Ovary (tissue), 9 donors: ENCODE data around the gene BDH1. TPM values are rescaled to one million over a fixed set of nuclear protein-coding genes. Genes with fewer than 3 reads are reported as not detected.

ENCODE experiments used
- DNase-seq, 5 donors: peaks; one replicate each; pipeline ENCODE4 v3.0.0-alpha.2; 2019 to 2020
- H3K27ac ChIP-seq, 2 donors: fragments of 200-600 bp; one replicate each; pipeline versions ENCODE4 v1.5.1 to v1.8.0; 2019 to 2022
- H3K27me3 ChIP-seq: fragments of 200-600 bp; one replicate; pipeline ENCODE4 v1.8.0; 2022
- H3K36me3 ChIP-seq: fragments of 200-600 bp; sonication (generic); one replicate; pipeline ENCODE4 v1.5.1; 2019
- H3K4me1 ChIP-seq: one replicate; pipeline ENCODE4 v1.8.1; 2013; ENCODE audit warnings: mild to moderate bottlenecking, moderate library complexity; ENCODE audit not compliant: insufficient read depth
- H3K4me3 ChIP-seq: fragments of 200-600 bp; sonication (generic); one replicate; pipeline ENCODE4 v1.5.1; 2017
- H3K9me3 ChIP-seq, 2 donors: fragments of 200-600 bp in 1 of 2; sonication (generic) in 1 of 2; one replicate each; pipeline versions ENCODE4 v1.5.1 to v1.8.1; 2013 to 2019; ENCODE audit warnings: mild to moderate bottlenecking in 1 of 2, moderate library complexity in 1 of 2
- EP300 ChIP-seq: sonication (generic); formaldehyde crosslinking; IDR thresholded peaks from one replicate; pipeline ENCODE4 v1.6.1; 2017; ENCODE audit warnings: antibody characterized with exemption
- POLR2A ChIP-seq: fragments of 450-650 bp; IDR thresholded peaks from one replicate; pipeline ENCODE4 v1.6.1; 2017; ENCODE audit warnings: antibody characterized with exemption, mild to moderate bottlenecking, moderate library complexity
- WGBS, 3 donors: extraction: QIAGEN DNeasy Blood & Tissue Kit in 1 of 3; methylation state at CpG; one replicate each; pipeline versions ENCODE4 v1.1.5 to v1.1.7; 2013 to 2017; 5-methylcytosine and 5-hydroxymethylcytosine counted together
- intact Hi-C, 4 donors: fragments of 100-400 bp; cut with DNase I; formaldehyde crosslinking; loops; one replicate each; pipeline versions ENCODE4 v1.11.0 to v1.15.1; 2022 to 2023
- polyA plus RNA-seq, 2 donors: library from polyadenylated mRNA; stranded (reverse); fragments of 200-250 nt in 1 of 2; fragments of 350-450 nt in 1 of 2; fragmentation: Illumina TruSeq in 1 of 2; extraction: RNeasy Lipid Tissue Mini Kit (QIAGEN cat#74804) in 1 of 2; gene quantifications; one replicate each; pipeline ENCODE4 v1.2.3, GENCODE V29; 2013 to 2014
- total RNA-seq, 7 donors: library from RNA; depleted of rRNA in 2 of 7; stranded (reverse); fragments of >200 nt in 2 of 7; fragmentation: NEBNext Ultra II Directional in 3 of 7; extraction: Animal tissue kit (Norgen Biotek cat#: 25700) in 3 of 7; gene quantifications; one replicate each; pipeline versions ENCODE4 v1.1.0 to v1.2.4, GENCODE V29; 2016 to 2023
- TF ChIP-seq, protein P1 (sequence below), 3 donors: fragments of 450-650 bp in 2 of 3; fragments of 200-600 bp in 1 of 3; IDR thresholded peaks; one replicate each; pipeline versions ENCODE4 v1.5.1 to v1.8.0; 2016 to 2022; ENCODE audit warnings: antibody characterized with exemption in 3 of 3, mild to moderate bottlenecking in 1 of 3
- donor health status: DM: no; HTN: no; CAD: no; lungs with moderate emphysema.
- donor health status: DM: no; HTN: no; CAD: no.
- donor health status: Bipolar disorder and iron deficiency.
- donor health status: DM: yes; HTN: yes; CAD: no.
- donor health status: DM: no; HTN: no; CAD: no.
- donor health status: DM: yes; HTN: yes; CAD: no.

BDH1 gene
- total and polyA plus RNA-seq, 9 donors = 3.3 to 15.4 (median 11.7) TPM

DNA sequence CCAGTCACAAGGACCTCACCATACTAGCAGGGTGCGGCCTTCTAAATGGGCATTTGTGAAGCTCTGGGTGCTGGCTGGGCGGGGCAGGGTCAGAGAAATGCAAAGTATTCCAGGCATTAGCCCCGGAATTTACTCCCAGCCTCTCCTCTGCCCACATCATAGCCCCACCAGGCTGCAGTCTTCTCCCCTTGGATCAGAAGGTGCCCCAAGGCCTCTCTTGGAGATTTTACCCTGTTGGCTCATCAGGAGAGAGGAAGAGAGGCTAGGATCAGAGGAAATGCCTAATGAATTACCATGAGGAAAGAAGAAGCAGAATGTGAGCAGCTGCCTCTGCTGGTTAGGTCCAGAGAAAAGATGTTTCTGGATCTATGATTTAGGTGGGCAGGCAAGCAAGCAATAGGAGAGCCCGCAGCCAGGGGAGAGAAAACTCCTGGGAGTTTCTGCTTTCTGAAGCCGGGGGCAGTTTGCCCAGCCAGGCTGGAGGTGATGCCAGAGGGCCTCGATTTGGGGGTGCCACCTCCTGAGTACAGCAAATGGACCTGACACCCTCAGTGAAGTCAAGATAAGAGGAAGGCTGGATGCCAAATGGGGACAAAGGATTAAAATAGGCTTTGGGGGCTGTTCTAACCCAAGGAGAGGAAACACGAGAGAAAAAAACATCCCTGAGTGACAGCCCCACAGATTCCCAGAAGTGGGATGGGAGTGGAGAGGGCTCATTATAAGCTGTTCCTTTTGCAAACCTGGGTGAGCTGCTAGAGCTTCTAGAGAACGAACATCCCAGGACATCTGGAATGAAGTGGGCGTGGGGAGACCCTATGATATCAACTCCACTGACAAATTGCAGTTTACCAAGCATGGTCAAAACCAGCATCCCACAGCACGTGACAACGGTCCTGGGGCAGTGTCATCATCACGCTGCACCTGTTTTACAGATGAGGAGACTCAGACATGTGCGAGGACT is 65.4 kb downstream of the BDH1 start:
- Histone ChIP-seq H3K27ac (no peak overlapping the region), H3K27me3 (no peaks in the 10 kb centered on the region), H3K9me3 (no peaks in the 10 kb centered on the region), H3K36me3 (no peaks in the 10 kb centered on the region), H3K4me1 (no peaks in the 10 kb centered on the region), H3K4me3 (no peak overlapping the region)
- WGBS, 3 donors = 70 to 72% (median 71%) methylated on average over 13 of the region's 13 CpGs
- TF ChIP-seq EP300 (no peak), POLR2A (no peak)
- TF ChIP-seq, protein P1, sequence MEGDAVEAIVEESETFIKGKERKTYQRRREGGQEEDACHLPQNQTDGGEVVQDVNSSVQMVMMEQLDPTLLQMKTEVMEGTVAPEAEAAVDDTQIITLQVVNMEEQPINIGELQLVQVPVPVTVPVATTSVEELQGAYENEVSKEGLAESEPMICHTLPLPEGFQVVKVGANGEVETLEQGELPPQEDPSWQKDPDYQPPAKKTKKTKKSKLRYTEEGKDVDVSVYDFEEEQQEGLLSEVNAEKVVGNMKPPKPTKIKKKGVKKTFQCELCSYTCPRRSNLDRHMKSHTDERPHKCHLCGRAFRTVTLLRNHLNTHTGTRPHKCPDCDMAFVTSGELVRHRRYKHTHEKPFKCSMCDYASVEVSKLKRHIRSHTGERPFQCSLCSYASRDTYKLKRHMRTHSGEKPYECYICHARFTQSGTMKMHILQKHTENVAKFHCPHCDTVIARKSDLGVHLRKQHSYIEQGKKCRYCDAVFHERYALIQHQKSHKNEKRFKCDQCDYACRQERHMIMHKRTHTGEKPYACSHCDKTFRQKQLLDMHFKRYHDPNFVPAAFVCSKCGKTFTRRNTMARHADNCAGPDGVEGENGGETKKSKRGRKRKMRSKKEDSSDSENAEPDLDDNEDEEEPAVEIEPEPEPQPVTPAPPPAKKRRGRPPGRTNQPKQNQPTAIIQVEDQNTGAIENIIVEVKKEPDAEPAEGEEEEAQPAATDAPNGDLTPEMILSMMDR (IDR thresholded peaks at IDR 0.05) = no peak
- DNase-seq = no peak
- intact Hi-C loops = no loop called here

DNA sequence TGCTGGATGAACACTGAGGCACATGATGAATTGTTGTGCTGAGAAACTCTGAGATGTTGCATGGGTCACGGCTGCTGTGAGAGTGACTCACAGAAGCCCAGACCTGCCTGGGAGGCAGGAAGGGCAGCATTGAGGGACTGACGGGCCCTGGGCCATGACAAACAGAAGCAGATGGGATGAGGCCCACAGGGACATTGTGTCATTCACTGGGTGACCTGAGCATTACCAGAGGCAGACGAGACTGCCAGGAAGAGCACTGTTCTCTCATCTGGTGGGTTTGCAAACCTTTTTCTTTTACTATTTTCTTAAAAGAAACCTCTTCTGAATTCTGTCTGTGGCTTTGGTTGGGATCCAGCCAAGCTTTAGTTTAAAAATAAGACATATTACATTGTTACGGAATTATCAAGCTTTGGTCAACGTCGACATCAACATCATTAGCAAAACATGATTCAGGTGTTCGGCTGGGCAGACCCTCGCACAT is 67.8 kb downstream of the BDH1 start:
- DNase-seq = no peak
- Histone ChIP-seq H3K27me3 (no peaks in the 10 kb centered on the region), H3K27ac (no peak overlapping the region), H3K4me3 (no peak overlapping the region), H3K9me3 (no peaks in the 10 kb centered on the region), H3K36me3 (no peaks in the 10 kb centered on the region), H3K4me1 (no peaks in the 10 kb centered on the region)
- intact Hi-C loops = no loop called here
- WGBS, 3 donors = 23 to 32% (median 26%) methylated on average over 8 of the region's 8 CpGs
- TF ChIP-seq POLR2A = no peak
- TF ChIP-seq EP300 = no peak
- TF ChIP-seq, protein P1 (IDR thresholded peaks at IDR 0.05) = no peak

DNA sequence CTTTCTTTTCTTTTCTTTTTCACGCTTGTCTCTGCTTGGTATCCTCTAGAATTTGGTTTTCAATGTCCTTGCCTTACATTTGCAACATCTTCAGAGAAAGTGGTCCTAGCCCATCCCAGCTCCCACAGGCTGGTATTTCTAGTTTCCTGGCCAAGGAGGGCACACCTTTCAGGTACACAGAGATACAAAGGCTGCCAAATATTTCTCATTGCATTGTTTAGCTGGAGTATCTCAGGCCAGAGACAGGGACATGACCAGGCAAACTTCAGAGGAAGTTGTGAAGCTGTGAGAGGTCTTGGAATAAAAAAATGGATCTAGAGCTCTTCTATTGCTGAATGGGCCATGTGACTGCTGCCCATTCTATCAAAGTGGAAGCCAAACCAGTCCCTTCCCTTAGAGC is 68.9 kb downstream of the BDH1 start:
- Histone ChIP-seq H3K4me3 (no peak overlapping the region), H3K27me3 (no peaks in the 10 kb centered on the region), H3K27ac (no peak overlapping the region), H3K4me1 (no peaks in the 10 kb centered on the region), H3K36me3 (no peaks in the 10 kb centered on the region), H3K9me3 (no peaks in the 10 kb centered on the region)
- TF ChIP-seq EP300 = no peak
- TF ChIP-seq, protein P1 (IDR thresholded peaks at IDR 0.05) = no peak
- no peak for TF ChIP-seq POLR2A
- WGBS, 3 donors = 90 to 100% (median 93%) methylated on average over 1 of the region's 1 CpG
- intact Hi-C loops = no loop called here
- no peak for DNase-seq

DNA sequence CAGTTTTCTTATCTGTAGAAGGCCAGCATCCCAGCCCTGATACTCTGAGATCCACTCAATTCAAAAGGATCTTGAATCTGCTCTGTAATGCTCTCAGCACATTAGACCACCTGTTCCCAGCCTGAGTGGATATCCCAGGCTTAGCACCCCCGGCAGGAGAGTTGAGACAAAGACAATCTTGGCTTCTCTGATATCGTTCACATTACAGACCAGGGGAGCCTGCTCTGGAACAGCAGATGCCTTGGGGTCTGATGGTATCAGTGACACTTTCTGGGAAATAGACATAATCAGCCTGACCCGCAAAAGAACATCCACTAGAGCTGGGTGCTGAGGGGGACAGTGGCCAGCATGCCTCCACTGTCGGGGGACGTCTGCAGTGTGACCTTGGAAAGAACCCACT is 70.6 kb downstream of the BDH1 start:
- DNase-seq = no peak
- Histone ChIP-seq H3K4me1 (no peaks in the 10 kb centered on the region), H3K36me3 (no peaks in the 10 kb centered on the region), H3K4me3 (no peak overlapping the region), H3K9me3 (no peaks in the 10 kb centered on the region), H3K27me3 (no peaks in the 10 kb centered on the region), H3K27ac (no peak overlapping the region)
- 57 to 72% (median 67%) methylated on average over 5 of the region's 5 CpGs for WGBS, 3 donors
- TF ChIP-seq POLR2A = no peak
- intact Hi-C loops = no loop called here
